Endodermal cell (in vitro differentiated cells): ENCODE data around the gene HECTD1. TPM values are rescaled to one million over a fixed set of nuclear protein-coding genes. Genes with fewer than 3 reads are reported as not detected.

Experiments
- DNase-seq: peaks from one replicate; pipeline ENCODE4 v3.0.0-alpha.2; 2017
- H3K27ac ChIP-seq: 2 replicates; pipeline ENCODE4 v1.5.1; 2013; ENCODE audit warnings: mild to moderate bottlenecking, low read depth, low read length, moderate library complexity
- H3K27me3 ChIP-seq: 2 replicates; pipeline ENCODE4 v1.6.1; 2013; ENCODE audit warnings: mild to moderate bottlenecking, low read length, moderate library complexity; ENCODE audit not compliant: insufficient read depth, control insufficient read depth, poor library complexity, severe bottlenecking
- H3K36me3 ChIP-seq: 2 replicates; pipeline ENCODE4 v1.7.0; 2013; ENCODE audit warnings: mild to moderate bottlenecking, low read length, moderate library complexity; ENCODE audit not compliant: control insufficient read depth, insufficient read depth
- H3K4me1 ChIP-seq: one replicate; pipeline ENCODE4 v1.7.0; 2013; ENCODE audit warnings: low read length; ENCODE audit not compliant: control insufficient read depth, insufficient read depth
- H3K4me3 ChIP-seq: 2 replicates; pipeline ENCODE4 v1.5.1; 2013; ENCODE audit warnings: mild to moderate bottlenecking, low read length, moderate library complexity
- H3K9ac ChIP-seq: 2 replicates; pipeline ENCODE4 v1.6.1; 2013; ENCODE audit warnings: mild to moderate bottlenecking, low read length, moderate library complexity; ENCODE audit not compliant: poor library complexity, severe bottlenecking; ENCODE audit errors: extremely low read depth
- H3K9me3 ChIP-seq: 2 replicates; pipeline ENCODE4 v1.6.1; 2013; ENCODE audit warnings: mild to moderate bottlenecking, low read length, moderate library complexity; ENCODE audit not compliant: control insufficient read depth
- H3K27ac Mint-ChIP-seq: 2 replicates; pipeline ENCODE4 v1.8.0; 2020; ENCODE audit warnings: mixed read lengths
- H3K27me3 Mint-ChIP-seq: 2 replicates; pipeline ENCODE4 v1.8.0; 2021; ENCODE audit warnings: mild to moderate bottlenecking, mixed read lengths; ENCODE audit not compliant: insufficient read depth
- H3K36me3 Mint-ChIP-seq: 2 replicates; pipeline ENCODE4 v1.8.0; 2020; ENCODE audit warnings: low read depth, mixed read lengths
- H3K4me1 Mint-ChIP-seq: 2 replicates; pipeline ENCODE4 v1.8.0; 2020; ENCODE audit warnings: mixed read lengths
- H3K4me3 Mint-ChIP-seq: 2 replicates; pipeline ENCODE4 v1.8.0; 2020; ENCODE audit warnings: mild to moderate bottlenecking, moderate library complexity, mixed read lengths
- H3K9me3 Mint-ChIP-seq: 2 replicates; pipeline ENCODE4 v1.8.0; 2020; ENCODE audit warnings: mild to moderate bottlenecking, mixed read lengths
- WGBS, 2 experiments: methylation state at CpG; one replicate each; pipeline versions ENCODE4 v1.1.5 to v1.1.7; 2013; ENCODE audit warnings: missing lambda C conversion rate in 2 of 2, mixed read lengths in 1 of 2; ENCODE audit not compliant: insufficient coverage in 1 of 2, insufficient read length in 1 of 2; 5-methylcytosine and 5-hydroxymethylcytosine counted together
- total RNA-seq, 2 donors: library from RNA; stranded (reverse); fragmentation: NEBNext Ultra II Directional in 1 of 2; extraction: Animal tissue kit (Norgen Biotek cat#: 25700) in 1 of 2; gene quantifications; 2 replicates in 1 of 2; 3 replicates in 1 of 2; pipeline ENCODE4 v1.2.1, GENCODE V29; 2021
- TF ChIP-seq, protein P1 (sequence below): fragments of 200-600 bp; sonication (generic); conservative IDR thresholded peaks from 2 replicates; pipeline ENCODE4 v1.5.0; 2021; ENCODE audit warnings: antibody characterized with exemption, mild to moderate bottlenecking

HECTD1 gene
- total RNA-seq, 2 donors from 2014 or later, result 118 to 132 TPM

DNA sequence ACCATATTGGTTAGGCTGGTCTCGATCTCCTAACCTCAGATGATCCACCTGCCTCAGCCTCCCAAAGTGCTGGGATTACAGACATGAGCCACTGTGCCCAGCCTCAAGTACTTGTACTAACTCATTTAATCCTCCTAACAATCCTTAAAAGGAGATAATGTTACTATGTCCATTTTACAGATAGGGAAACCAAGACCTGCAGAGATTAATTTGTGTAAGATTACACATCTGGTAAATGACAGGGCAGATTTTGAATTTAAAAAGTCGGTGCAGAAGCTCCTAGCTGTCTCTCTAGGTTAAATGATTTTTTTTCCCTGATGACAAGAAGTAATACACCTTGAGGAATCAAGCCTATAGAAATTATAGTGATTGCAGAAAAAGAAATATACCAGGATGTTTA, 13.7 kb upstream of the HECTD1 start:
- no peaks in the 10 kb centered on the region for H3K27me3 ChIP-seq
- Mint-ChIP-seq H3K36me3 (no peaks in the 10 kb centered on the region), H3K27me3 (no peaks in the 10 kb centered on the region), H3K27ac (no peak overlapping the region), H3K4me3 (no peak overlapping the region), H3K4me1 (no peaks in the 10 kb centered on the region), H3K9me3 (no peaks in the 10 kb centered on the region)
- no peak overlapping the region for H3K9ac ChIP-seq
- H3K9me3 ChIP-seq, result no peaks in the 10 kb centered on the region
- no peak for DNase-seq
- WGBS, 2 experiments, result 91 to 92% methylated on average over 2 of the region's 2 CpGs
- H3K36me3 ChIP-seq, result no peaks in the 10 kb centered on the region
- TF ChIP-seq, protein P1, sequence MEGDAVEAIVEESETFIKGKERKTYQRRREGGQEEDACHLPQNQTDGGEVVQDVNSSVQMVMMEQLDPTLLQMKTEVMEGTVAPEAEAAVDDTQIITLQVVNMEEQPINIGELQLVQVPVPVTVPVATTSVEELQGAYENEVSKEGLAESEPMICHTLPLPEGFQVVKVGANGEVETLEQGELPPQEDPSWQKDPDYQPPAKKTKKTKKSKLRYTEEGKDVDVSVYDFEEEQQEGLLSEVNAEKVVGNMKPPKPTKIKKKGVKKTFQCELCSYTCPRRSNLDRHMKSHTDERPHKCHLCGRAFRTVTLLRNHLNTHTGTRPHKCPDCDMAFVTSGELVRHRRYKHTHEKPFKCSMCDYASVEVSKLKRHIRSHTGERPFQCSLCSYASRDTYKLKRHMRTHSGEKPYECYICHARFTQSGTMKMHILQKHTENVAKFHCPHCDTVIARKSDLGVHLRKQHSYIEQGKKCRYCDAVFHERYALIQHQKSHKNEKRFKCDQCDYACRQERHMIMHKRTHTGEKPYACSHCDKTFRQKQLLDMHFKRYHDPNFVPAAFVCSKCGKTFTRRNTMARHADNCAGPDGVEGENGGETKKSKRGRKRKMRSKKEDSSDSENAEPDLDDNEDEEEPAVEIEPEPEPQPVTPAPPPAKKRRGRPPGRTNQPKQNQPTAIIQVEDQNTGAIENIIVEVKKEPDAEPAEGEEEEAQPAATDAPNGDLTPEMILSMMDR, result no peak
- no peaks in the 10 kb centered on the region for H3K4me1 ChIP-seq
- H3K4me3 ChIP-seq, result no peak overlapping the region
- H3K27ac ChIP-seq, result no peak overlapping the region

DNA sequence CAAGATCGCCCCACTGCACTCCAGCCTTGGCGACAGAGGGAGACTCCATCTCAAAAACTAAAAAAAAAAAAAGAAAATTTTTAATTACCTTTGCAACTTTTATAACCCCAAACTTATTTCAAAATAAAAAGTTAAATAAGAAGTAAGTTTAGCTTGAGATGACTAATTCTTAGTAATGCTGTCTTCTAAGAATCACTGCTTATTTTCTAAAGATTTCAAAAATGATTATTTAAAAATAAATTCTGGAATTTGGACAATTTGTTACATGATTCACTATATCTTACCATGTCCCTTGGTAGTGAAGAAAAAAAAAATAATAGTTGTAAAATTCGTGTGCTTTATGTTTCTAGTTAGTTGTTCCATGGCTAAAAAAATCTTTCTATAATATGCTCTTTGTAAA, 11.6 kb upstream of the HECTD1 start:
- H3K9ac ChIP-seq, result no peak overlapping the region
- no peaks in the 10 kb centered on the region for H3K27me3 ChIP-seq
- Mint-ChIP-seq H3K4me1 (no peaks in the 10 kb centered on the region), H3K27ac (no peak overlapping the region), H3K9me3 (no peaks in the 10 kb centered on the region), H3K27me3 (no peaks in the 10 kb centered on the region), H3K36me3 (no peaks in the 10 kb centered on the region), H3K4me3 (no peak overlapping the region)
- no peaks in the 10 kb centered on the region for H3K9me3 ChIP-seq
- no peak for DNase-seq
- H3K4me1 ChIP-seq, result no peaks in the 10 kb centered on the region
- 93% methylated on average over 2 of the region's 3 CpGs; no CpG with 5 or more reads in 1 of the 2 experiments for WGBS, 2 experiments
- no peak overlapping the region for H3K4me3 ChIP-seq
- TF ChIP-seq, protein P1, result no peak
- no peak overlapping the region for H3K27ac ChIP-seq
- H3K36me3 ChIP-seq, result no peaks in the 10 kb centered on the region

DNA sequence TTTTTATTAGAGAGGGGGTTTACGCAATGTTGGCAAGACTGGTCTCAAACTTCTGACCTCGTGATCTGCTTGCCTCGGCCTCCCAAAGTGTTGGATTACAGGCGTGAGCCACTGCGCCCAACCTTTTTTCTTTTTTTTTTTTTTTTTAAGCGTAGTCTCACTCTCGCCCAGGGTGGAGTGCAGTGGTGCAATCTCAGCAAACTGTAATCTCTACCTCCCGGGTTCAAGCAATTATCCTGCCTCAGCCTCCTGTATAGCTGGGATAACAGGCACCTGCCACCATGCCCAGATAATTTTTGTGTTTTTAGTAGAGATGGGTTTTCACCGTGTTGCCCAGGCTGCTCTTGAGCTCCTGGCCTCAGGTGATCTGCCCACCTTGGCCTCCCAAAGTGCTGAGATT, 8.8 kb upstream of the HECTD1 start:
- no peaks in the 10 kb centered on the region for H3K27me3 ChIP-seq
- DNase-seq, result no peak
- no peaks in the 10 kb centered on the region for H3K36me3 Mint-ChIP-seq

More for the DNA sequence above, 8.8 kb upstream of the HECTD1 start:
- no peak overlapping the region for H3K27ac ChIP-seq
- Mint-ChIP-seq H3K4me1 (no peaks in the 10 kb centered on the region), H3K9me3 (no peaks in the 10 kb centered on the region), H3K4me3 (no peak overlapping the region), H3K27me3 (no peaks in the 10 kb centered on the region), H3K27ac (no peak overlapping the region)
- no peaks in the 10 kb centered on the region for H3K4me1 ChIP-seq
- 84 to 94% methylated on average over 5 to 9 of the region's 9 CpGs for WGBS, 2 experiments
- H3K9ac ChIP-seq, result no peak overlapping the region
- H3K9me3 ChIP-seq, result no peaks in the 10 kb centered on the region
- H3K36me3 ChIP-seq, result no peaks in the 10 kb centered on the region
- no peak overlapping the region for H3K4me3 ChIP-seq
- TF ChIP-seq, protein P1, result no peak
